ENCODE results near the gene IFT88. TPM values are rescaled to one million over a fixed set of nuclear protein-coding genes. Genes with fewer than 3 reads are reported as not detected.

Gene IFT88
- total RNA-seq, 1 donor from 2014 or later: 8.7 TPM

- TF ChIP-seq, protein P1, sequence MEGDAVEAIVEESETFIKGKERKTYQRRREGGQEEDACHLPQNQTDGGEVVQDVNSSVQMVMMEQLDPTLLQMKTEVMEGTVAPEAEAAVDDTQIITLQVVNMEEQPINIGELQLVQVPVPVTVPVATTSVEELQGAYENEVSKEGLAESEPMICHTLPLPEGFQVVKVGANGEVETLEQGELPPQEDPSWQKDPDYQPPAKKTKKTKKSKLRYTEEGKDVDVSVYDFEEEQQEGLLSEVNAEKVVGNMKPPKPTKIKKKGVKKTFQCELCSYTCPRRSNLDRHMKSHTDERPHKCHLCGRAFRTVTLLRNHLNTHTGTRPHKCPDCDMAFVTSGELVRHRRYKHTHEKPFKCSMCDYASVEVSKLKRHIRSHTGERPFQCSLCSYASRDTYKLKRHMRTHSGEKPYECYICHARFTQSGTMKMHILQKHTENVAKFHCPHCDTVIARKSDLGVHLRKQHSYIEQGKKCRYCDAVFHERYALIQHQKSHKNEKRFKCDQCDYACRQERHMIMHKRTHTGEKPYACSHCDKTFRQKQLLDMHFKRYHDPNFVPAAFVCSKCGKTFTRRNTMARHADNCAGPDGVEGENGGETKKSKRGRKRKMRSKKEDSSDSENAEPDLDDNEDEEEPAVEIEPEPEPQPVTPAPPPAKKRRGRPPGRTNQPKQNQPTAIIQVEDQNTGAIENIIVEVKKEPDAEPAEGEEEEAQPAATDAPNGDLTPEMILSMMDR (IDR thresholded peaks at IDR 0.05; ENCODE audit: partially characterized antibody, unreplicated experiment): no peak
- Mint-ChIP-seq H3K27ac (ENCODE audit: unreplicated experiment) (no peak overlapping the region), H3K27me3 (ENCODE audit: unreplicated experiment) (peaks cover 5% of the 10 kb centered on the region), H3K36me3 (ENCODE audit: unreplicated experiment) (peaks cover 12% of the 10 kb centered on the region), H3K9me3 (ENCODE audit: unreplicated experiment) (peaks cover 12% of the 10 kb centered on the region), H3K4me1 (ENCODE audit: low read depth, unreplicated experiment) (peaks cover 5% of the 10 kb centered on the region), H3K4me3 (ENCODE audit: unreplicated experiment) (peak overlapping the region; percentile 64)
- DNase-seq: no peak
These were observed 1.7 kb upstream of the IFT88 start for GRCh38 chr13:20565115-20565736.

DNA sequence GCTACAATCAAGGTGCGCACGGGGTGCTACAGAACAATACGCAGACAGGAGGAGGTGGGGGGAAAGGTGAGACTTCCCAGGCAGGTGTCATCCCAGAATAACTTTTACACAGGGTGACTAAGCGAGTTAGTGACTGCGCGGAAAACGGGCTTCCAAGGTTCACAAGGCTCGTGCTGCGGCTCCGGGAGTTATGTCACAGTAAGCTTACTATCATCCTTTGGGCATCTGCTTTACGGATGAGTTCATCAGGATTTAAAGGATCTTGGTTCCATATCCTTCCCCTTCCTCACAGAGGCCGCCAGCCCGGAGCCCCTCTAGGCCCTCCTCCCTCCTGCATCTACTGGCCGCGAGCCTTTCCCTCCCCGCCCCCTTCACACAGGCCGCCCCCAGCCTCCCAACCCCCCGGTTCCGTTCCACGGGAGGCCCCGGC is 474 bp upstream of the IFT88 start:
- H3K4me3 Mint-ChIP-seq (ENCODE audit: unreplicated experiment): peak overlapping the region; percentile 91
- DNase-seq: no peak
- H3K36me3 Mint-ChIP-seq (ENCODE audit: unreplicated experiment): peaks cover 12% of the 10 kb centered on the region
- H3K27me3 Mint-ChIP-seq (ENCODE audit: unreplicated experiment): peaks cover 5% of the 10 kb centered on the region
- TF ChIP-seq, protein P1 (IDR thresholded peaks at IDR 0.05; ENCODE audit: partially characterized antibody, unreplicated experiment): no peak
- H3K4me1 Mint-ChIP-seq (ENCODE audit: low read depth, unreplicated experiment): peaks cover 5% of the 10 kb centered on the region
- H3K27ac Mint-ChIP-seq (ENCODE audit: unreplicated experiment): peak overlapping the region; percentile 82
- H3K9me3 Mint-ChIP-seq (ENCODE audit: unreplicated experiment): peaks cover 12% of the 10 kb centered on the region

GRCh38 chr13:20567881-20568528 is 1.0 kb downstream of the IFT88 start:
- Mint-ChIP-seq H3K36me3 (ENCODE audit: unreplicated experiment) (peaks cover 12% of the 10 kb centered on the region), H3K4me3 (ENCODE audit: unreplicated experiment) (peak overlapping the region; percentile 97), H3K27ac (ENCODE audit: unreplicated experiment) (peak overlapping the region; percentile 94), H3K4me1 (ENCODE audit: low read depth, unreplicated experiment) (peaks cover 5% of the 10 kb centered on the region), H3K27me3 (ENCODE audit: unreplicated experiment) (peaks cover 5% of the 10 kb centered on the region), H3K9me3 (ENCODE audit: unreplicated experiment) (peaks cover 12% of the 10 kb centered on the region)
- TF ChIP-seq, protein P1 (IDR thresholded peaks at IDR 0.05; ENCODE audit: partially characterized antibody, unreplicated experiment): no peak
- DNase-seq: no peak

DNA sequence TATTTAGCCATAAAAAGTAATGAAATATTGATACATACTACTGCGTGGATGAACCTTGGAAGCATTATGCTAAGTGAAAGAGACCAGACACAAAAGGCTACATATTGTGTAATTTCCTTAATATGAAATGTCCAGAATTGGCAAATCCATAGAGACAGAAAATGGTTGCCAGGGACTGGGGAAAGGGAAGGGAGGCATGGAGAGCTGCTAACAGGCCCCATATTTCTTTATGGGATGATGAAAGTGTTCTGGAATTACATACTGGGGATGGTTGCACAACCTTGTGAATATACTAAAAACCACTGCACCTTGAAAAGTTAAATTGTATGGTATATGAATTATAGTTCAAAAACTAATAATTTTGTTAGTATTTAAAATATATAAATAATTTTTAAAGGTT is 3.6 kb downstream of the IFT88 start:
- Mint-ChIP-seq H3K4me1 (ENCODE audit: low read depth, unreplicated experiment) (peaks cover 5% of the 10 kb centered on the region), H3K36me3 (ENCODE audit: unreplicated experiment) (peaks cover 9% of the 10 kb centered on the region), H3K27ac (ENCODE audit: unreplicated experiment) (no peak overlapping the region), H3K27me3 (ENCODE audit: unreplicated experiment) (peaks cover 5% of the 10 kb centered on the region), H3K4me3 (ENCODE audit: unreplicated experiment) (no peak overlapping the region), H3K9me3 (ENCODE audit: unreplicated experiment) (peaks cover 6% of the 10 kb centered on the region)
- no peak for DNase-seq
- TF ChIP-seq, protein P1 (IDR thresholded peaks at IDR 0.05; ENCODE audit: partially characterized antibody, unreplicated experiment): no peak

GRCh38 chr13:20571676-20572075 is 4.7 kb downstream of the IFT88 start:
- peaks cover 6% of the 10 kb centered on the region for H3K9me3 Mint-ChIP-seq (ENCODE audit: unreplicated experiment)
- no peak overlapping the region for H3K27ac Mint-ChIP-seq (ENCODE audit: unreplicated experiment)
- DNase-seq: no peak
- H3K4me3 Mint-ChIP-seq (ENCODE audit: unreplicated experiment): no peak overlapping the region
- peaks cover 5% of the 10 kb centered on the region for H3K4me1 Mint-ChIP-seq (ENCODE audit: low read depth, unreplicated experiment)
- H3K36me3 Mint-ChIP-seq (ENCODE audit: unreplicated experiment): peaks cover 9% of the 10 kb centered on the region
- H3K27me3 Mint-ChIP-seq (ENCODE audit: unreplicated experiment): peaks cover 5% of the 10 kb centered on the region
- TF ChIP-seq, protein P1 (IDR thresholded peaks at IDR 0.05; ENCODE audit: partially characterized antibody, unreplicated experiment): no peak

Data from glutamatergic neuron (in vitro differentiated cells).